Measurements from ENCODE around the gene NUDT16L1. TPM values are rescaled to one million over a fixed set of nuclear protein-coding genes. Genes with fewer than 3 reads are reported as not detected.
A peak's percentile ranks its signal among the peaks of the same experiment; 100 is the strongest.

Gene NUDT16L1
- total and polyA plus RNA-seq, 9 of the 15 experiments (the other 6 are each of a cell fraction or from before 2014, with no cell fraction given), result 1.4 to 37.6 (median 13.7) TPM

DNA sequence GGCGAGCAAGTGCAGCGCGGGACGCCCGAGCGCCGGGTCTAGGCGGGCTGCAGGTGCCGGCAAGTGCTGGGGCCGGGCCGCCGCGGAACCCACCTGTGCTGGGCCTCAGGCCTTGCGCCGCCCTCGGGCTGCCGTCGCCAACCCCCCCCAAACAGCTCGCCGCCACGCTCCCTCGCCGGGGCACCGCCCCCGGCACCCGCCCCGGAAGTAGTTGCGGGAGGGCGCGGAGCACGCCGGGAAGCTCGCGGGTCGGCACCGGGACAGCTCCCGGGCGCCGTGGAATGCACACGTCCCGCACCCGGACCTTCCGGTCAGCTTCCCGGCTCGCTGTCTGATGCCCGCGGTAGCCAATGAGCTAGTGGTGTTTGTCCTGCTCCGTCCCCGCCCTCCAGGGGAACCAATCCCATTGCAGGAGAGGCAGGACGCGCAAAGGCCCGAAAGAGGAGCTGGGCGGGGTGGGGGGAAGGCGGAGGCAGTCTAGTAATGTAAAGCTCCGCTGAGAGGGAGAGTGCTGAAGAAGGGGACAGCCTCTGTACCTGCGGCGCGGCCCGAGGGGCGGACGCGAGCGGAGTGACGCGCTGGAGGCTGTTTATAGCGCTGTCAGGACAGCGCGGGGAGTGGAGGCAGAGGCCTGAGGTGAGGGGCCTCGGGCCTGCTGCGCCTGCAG lies 40.8 kb downstream of the NUDT16L1 start, which contains the start of the genes ANKS3 and DNAAF8 (continued):
- TF ChIP-seq ESRRA (IDR thresholded peaks at IDR 0.05; ENCODE audit: borderline replicate concordance, low read depth) (peak; percentile 46; the same call in 1 of the 2 replicates), SETDB1 (IDR thresholded peaks at IDR 0.05; ENCODE audit: low read length) (no peak), ZC3H4 (CRISPR knock-in tag; IDR thresholded peaks at IDR 0.05; ENCODE audit: borderline replicate concordance) (no peak), BDP1 (IDR thresholded peaks at IDR 0.05; ENCODE audit: insufficient read depth, insufficient read length) (no peak), DPF2 (IDR thresholded peaks at IDR 0.05) (no peak), SAFB (IDR thresholded peaks at IDR 0.05; ENCODE audit: borderline replicate concordance, low read depth, low read length) (no peak), ZNF507 (tag; conservative IDR thresholded peaks at IDR 0.05) (no peak), SAP30 (IDR thresholded peaks at IDR 0.05; ENCODE audit: borderline replicate concordance, insufficient read depth, low read depth, low read length, poor library complexity, severe bottlenecking) (peak; percentile 100), CXXC5 (CRISPR knock-in tag; IDR thresholded peaks at IDR 0.05) (peak; percentile 96), BCOR (IDR thresholded peaks at IDR 0.05) (no peak), ILF3 (IDR thresholded peaks at IDR 0.05; ENCODE audit: borderline replicate concordance) (no peak), YBX1 (IDR thresholded peaks at IDR 0.05) (no peak), ZNF146 (CRISPR knock-in tag; IDR thresholded peaks at IDR 0.05; ENCODE audit: unreplicated experiment) (no peak), MXI1 (IDR thresholded peaks at IDR 0.05; ENCODE audit: low read depth, low read length) (peak; percentile 82), OTX1 (CRISPR knock-in tag; IDR thresholded peaks at IDR 0.05) (no peak), ZFP30 (CRISPR knock-in tag; IDR thresholded peaks at IDR 0.05; ENCODE audit: borderline replicate concordance) (no peak), TAF15 (IDR thresholded peaks at IDR 0.05; ENCODE audit: low read depth, low read length) (no peak)
- TF ChIP-seq, protein P1, sequence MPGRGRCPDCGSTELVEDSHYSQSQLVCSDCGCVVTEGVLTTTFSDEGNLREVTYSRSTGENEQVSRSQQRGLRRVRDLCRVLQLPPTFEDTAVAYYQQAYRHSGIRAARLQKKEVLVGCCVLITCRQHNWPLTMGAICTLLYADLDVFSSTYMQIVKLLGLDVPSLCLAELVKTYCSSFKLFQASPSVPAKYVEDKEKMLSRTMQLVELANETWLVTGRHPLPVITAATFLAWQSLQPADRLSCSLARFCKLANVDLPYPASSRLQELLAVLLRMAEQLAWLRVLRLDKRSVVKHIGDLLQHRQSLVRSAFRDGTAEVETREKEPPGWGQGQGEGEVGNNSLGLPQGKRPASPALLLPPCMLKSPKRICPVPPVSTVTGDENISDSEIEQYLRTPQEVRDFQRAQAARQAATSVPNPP (IDR thresholded peaks at IDR 0.05; ENCODE audit: borderline replicate concordance, insufficient read depth, insufficient read length), result no peak
- TF ChIP-seq, protein P2, sequence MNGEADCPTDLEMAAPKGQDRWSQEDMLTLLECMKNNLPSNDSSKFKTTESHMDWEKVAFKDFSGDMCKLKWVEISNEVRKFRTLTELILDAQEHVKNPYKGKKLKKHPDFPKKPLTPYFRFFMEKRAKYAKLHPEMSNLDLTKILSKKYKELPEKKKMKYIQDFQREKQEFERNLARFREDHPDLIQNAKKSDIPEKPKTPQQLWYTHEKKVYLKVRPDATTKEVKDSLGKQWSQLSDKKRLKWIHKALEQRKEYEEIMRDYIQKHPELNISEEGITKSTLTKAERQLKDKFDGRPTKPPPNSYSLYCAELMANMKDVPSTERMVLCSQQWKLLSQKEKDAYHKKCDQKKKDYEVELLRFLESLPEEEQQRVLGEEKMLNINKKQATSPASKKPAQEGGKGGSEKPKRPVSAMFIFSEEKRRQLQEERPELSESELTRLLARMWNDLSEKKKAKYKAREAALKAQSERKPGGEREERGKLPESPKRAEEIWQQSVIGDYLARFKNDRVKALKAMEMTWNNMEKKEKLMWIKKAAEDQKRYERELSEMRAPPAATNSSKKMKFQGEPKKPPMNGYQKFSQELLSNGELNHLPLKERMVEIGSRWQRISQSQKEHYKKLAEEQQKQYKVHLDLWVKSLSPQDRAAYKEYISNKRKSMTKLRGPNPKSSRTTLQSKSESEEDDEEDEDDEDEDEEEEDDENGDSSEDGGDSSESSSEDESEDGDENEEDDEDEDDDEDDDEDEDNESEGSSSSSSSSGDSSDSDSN (IDR thresholded peaks at IDR 0.05; ENCODE audit: borderline replicate concordance in 1 of 2, low read depth in 2 of 2, low read length in 2 of 2), result no peak
- TF ChIP-seq, protein P3, sequence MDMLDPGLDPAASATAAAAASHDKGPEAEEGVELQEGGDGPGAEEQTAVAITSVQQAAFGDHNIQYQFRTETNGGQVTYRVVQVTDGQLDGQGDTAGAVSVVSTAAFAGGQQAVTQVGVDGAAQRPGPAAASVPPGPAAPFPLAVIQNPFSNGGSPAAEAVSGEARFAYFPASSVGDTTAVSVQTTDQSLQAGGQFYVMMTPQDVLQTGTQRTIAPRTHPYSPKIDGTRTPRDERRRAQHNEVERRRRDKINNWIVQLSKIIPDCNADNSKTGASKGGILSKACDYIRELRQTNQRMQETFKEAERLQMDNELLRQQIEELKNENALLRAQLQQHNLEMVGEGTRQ (CRISPR knock-in tag; IDR thresholded peaks at IDR 0.05), result no peak
- TF ChIP-seq, protein P4, sequence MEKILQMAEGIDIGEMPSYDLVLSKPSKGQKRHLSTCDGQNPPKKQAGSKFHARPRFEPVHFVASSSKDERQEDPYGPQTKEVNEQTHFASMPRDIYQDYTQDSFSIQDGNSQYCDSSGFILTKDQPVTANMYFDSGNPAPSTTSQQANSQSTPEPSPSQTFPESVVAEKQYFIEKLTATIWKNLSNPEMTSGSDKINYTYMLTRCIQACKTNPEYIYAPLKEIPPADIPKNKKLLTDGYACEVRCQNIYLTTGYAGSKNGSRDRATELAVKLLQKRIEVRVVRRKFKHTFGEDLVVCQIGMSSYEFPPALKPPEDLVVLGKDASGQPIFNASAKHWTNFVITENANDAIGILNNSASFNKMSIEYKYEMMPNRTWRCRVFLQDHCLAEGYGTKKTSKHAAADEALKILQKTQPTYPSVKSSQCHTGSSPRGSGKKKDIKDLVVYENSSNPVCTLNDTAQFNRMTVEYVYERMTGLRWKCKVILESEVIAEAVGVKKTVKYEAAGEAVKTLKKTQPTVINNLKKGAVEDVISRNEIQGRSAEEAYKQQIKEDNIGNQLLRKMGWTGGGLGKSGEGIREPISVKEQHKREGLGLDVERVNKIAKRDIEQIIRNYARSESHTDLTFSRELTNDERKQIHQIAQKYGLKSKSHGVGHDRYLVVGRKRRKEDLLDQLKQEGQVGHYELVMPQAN (IDR thresholded peaks at IDR 0.05; ENCODE audit: borderline replicate concordance), result peak; percentile 100
- TF ChIP-seq, protein P5, sequence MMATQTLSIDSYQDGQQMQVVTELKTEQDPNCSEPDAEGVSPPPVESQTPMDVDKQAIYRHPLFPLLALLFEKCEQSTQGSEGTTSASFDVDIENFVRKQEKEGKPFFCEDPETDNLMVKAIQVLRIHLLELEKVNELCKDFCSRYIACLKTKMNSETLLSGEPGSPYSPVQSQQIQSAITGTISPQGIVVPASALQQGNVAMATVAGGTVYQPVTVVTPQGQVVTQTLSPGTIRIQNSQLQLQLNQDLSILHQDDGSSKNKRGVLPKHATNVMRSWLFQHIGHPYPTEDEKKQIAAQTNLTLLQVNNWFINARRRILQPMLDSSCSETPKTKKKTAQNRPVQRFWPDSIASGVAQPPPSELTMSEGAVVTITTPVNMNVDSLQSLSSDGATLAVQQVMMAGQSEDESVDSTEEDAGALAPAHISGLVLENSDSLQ (IDR thresholded peaks at IDR 0.05), result peak; percentile 98
